ENCODE data around the gene TMUB1.

TMUB1 gene

GRCh38 chr7:151120896-151121295, 37.6 kb upstream of the TMUB1 start:
- no peak for DNase-seq

DNA sequence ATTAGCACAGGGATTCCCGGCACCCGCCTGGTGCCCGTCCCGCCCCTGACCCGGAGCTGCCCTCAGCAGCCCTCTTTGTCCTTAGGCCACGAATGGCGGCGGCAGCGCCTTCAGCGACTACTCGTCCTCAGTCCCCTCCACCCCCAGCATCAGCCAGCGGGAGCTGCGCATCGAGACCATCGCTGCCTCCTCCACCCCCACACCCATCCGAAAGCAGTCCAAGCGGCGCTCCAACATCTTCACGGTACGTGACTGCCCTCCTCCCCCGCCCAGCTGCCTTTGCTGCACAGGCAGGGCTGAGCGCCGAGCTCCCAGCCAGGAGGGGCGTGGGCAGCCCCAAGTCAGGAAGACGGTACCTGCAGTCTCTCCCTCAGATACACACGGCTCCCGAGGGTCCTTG, 36.6 kb upstream of the TMUB1 start:
- no peak for DNase-seq

- DNase-seq: no peak
These were observed 35.7 kb upstream of the TMUB1 start for GRCh38 chr7:151119055-151119415.

DNA sequence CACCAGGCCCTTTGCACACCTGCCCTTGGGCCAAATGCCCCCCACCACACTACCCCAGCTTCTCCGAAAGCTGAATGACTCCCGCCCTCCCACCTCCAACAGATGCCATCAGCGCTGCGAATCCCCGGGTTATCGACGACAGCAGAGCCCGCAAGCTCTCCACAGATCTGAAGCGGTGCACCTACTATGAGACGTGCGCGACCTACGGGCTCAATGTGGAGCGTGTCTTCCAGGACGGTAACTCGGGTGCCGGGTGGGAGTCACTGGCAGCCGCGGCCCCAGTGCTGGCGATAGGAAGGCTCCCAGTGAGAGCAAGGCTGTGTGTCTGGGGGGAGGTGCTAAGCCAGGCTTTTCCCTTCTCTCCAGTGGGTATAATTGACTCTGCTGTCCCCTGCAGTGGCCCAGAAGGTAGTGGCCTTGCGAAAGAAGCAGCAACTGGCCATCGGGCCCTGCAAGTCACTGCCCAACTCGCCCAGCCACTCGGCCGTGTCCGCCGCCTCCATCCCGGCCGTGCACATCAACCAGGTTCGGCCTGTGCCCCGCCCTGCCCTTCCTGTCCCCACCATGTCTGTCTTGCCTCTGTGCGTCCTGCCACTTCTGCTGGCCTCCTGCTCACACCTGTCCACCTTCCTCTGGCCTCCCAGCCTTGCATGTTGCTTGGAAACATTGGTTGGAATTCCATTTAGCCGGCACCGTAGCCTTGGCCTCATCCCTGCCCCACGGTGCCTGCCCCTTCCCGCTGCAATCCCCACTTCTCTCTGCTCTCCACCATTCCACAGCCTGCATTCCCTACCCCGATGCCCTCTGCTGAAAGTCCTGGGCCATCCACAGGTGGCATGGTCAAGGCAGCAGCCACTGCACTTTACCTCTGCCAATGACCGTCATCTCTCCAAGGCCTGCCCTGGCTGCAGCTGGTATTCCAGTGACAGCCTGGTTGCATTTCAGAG, 35.1 kb upstream of the TMUB1 start:
- no peak for DNase-seq

- DNase-seq: no peak
These were observed 34.3 kb upstream of the TMUB1 start for GRCh38 chr7:151117565-151117964.

DNA sequence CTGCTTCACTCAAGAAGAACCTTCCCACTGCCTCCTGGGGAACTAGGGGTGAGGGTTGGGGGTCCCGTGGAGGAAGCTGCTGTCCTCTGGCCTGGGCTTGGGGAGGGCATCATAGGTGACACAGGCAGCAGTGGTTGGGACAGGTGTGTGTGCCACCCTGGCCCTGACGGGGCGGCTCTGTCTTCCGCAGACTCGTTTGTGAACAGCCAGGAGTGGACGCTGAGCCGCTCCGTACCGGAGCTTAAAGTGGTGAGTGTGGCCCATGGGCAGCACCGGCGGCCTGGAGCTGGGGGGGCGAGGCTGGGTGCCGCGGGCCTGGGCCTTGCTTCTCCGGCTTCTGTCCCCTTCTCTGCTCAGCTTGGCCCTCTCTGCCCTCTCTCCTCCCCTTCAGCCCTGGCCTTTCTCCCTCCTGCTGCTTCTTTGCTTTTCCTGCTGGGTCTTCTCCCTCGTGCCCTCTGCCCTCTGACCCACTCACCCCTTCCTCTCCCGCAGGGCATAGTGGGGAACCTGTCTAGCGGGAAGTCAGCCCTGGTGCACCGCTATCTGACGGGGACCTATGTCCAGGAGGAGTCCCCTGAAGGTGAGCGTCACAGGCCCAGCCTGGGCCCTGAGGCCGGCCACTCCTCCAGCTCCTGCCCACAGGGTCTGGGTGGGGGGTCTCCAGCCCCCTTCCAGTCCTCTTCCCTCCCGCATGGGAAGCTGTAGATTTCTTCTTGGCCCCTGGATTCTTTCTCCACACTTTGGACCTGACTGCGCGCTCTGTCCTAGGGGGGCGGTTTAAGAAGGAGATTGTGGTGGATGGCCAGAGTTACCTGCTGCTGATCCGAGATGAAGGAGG, 33.5 kb upstream of the TMUB1 start:
- no peak for DNase-seq

DNA sequence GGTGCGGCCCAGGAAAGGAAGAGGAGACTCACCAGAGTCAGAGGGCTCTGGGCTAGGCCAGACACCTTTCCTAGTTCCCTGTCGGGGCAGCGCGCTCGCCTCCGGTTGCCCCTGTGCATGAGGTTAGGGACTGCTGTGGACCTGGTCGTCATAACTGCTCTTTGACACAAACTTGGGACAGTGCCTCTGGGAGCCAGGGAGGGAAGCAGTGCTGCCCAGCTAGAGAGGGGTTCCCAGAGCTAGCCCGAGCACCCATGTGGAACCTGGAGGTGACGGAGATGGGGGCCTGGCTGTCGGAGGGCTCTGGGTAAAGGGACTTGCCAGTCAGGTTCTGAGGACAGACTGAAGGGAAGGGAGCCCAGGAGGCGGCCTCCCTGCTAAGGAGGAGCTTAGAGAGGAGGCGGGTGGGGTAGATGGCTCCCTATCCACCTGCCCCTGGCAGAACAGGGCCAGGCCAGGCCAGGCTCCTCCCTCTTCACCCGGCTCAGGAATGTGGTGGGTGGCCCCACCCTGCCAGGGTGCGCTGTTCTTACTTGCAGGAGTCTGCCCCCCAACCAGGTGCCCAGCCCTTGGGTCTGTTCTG, 32.6 kb upstream of the TMUB1 start:
- no peak for DNase-seq

- DNase-seq: no peak
These were observed 32.0 kb upstream of the TMUB1 start for GRCh38 chr7:151115121-151115835.

GRCh38 chr7:151114151-151115090, 31.1 kb upstream of the TMUB1 start:
- no peak for DNase-seq

- DNase-seq: no peak
These were observed 30.3 kb upstream of the TMUB1 start for GRCh38 chr7:151113344-151114150.

- DNase-seq: peak; percentile 50 to 59
These were observed 27.8 kb upstream of the TMUB1 start for GRCh38 chr7:151110941-151111645.

DNA sequence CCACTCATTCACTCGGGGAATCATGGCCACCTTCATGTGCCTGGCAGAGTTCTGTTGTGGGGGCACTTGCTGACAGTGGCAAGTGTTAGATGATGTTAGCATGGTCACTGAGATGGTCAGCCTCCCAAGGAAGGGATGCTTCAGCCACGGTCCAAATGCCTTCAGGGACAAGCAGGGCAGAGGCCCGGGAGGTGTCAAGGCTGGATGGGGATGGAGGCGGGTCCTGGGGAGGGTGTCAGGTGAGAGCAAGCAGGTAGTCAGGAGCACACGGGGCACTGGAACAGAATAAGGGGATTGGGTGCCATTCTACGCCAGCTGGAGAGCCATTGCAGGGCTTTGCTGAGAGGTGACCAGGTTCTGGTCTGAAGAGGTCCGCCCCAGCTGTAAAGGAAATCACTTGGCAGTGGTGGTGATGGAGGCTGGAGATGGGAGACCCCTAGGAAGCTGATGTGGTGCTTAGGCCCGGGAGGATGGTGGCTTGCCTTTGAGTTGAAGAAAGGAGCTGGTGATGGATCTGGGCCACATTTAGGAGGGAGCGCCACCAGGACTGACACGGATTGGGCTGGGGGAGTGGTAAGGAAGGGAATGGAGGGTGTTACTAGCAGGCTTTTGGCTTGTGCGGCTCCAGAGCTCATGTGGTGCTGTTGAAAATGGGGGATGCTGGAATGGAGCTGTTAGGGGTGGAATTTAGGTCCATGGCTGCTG, 27.1 kb upstream of the TMUB1 start:
- DNase-seq: no peak

GRCh38 chr7:151109094-151110048, 26.1 kb upstream of the TMUB1 start:
- no peak for DNase-seq

DNA sequence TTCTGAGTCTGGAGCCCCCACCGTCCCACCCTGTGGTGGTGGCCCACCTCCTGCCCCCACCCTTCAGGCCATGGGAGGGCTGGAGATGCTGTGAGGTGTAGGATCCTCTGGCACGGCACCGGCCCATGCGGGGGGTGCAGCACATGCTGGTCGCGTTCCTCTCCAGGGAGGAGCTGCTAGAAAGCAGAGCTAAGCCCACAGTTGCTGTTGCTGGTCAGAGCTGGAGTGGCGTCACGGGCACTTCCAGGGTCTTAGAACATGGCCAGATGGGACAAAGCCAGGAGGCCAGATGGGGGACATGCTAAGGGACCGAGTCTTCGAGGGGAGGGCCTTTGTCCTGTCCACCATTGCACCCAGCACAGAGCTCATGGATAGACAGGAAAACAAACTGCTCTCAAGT, 24.6 kb upstream of the TMUB1 start:
- DNase-seq: no peak

DNA sequence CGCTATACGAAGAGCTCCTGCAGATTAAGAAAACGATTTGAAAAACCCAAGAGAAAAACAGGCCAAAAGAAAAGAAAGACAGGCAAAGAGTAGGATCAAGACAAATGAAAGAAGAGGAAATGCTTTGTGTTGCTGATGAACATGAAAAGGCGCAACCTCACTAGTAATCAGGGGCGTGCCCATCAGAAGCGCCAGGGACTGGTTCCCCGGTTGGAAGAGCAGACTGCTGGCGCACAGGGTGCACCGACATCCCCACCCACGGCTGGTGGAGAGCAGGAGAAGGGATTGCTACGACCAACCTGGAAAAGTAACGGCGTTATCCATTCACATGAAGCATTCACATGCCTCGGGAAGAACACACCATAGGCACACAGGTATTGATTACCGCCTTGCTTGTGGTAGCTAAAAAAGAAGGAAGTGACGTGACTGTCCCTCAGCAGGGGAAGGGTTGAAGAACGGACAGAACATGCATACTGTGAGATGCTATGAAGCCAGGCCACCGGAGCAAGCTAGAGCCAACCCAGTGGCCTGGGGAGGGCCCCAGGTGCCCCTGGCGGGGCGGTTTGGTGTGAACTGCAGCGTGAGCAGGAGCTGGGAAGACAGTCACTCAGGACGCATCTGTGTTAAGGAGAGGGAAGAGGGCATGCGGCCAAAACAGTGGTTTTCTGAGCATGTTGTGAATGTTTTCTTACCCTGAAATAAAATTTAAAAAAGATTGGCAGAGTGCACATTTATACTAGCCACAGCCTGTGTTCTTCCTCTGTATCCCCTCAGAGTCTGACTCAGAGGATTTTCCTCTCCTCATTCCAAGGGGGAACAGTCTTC, 21.3 kb upstream of the TMUB1 start:
- DNase-seq: no peak

- no peak for DNase-seq
These were observed 20.7 kb upstream of the TMUB1 start for GRCh38 chr7:151103973-151104372.

- DNase-seq: no peak
These were observed 19.7 kb upstream of the TMUB1 start for GRCh38 chr7:151102991-151103390.
